Measurements from ENCODE around the gene RNF181. TPM values are rescaled to one million over a fixed set of nuclear protein-coding genes. Genes with fewer than 3 reads are reported as not detected.
A peak's percentile ranks its signal among the peaks of the same experiment; 100 is the strongest.

Gene RNF181
- total and polyA plus RNA-seq, 2 of the 13 experiments (the other 11 are each of a cell fraction or from before 2014, with no cell fraction given), result 224 to 578 TPM

GRCh38 chr2:85602476-85603234, 7.1 kb downstream of the RNF181 start, which contains the start of gene TMEM150A (continued):
- no peak for TF ChIP-seq HMGXB3 (CRISPR knock-in tag; IDR thresholded peaks at IDR 0.05; ENCODE audit: borderline replicate concordance)
- no peak for TF ChIP-seq TBP (CRISPR knock-in tag; IDR thresholded peaks at IDR 0.05)
- no peak for TF ChIP-seq TBX3 (IDR thresholded peaks at IDR 0.05; ENCODE audit: borderline replicate concordance)
- no peak; the same call in none of the 2 replicates for TF ChIP-seq LBX2 (CRISPR knock-in tag; IDR thresholded peaks at IDR 0.05; ENCODE audit: borderline replicate concordance)
- peak; percentile 96 for TF ChIP-seq SMAD1 (CRISPR knock-in tag; IDR thresholded peaks at IDR 0.05; ENCODE audit: borderline replicate concordance, low read depth)
- no peak for TF ChIP-seq ATF6 (CRISPR knock-in tag; conservative IDR thresholded peaks at IDR 0.05)
- no peak for TF ChIP-seq ZBTB40 (IDR thresholded peaks at IDR 0.05)
- TF ChIP-seq ZBTB40 (CRISPR knock-in tag; IDR thresholded peaks at IDR 0.05), result no peak
- TF ChIP-seq ZNF382 (CRISPR knock-in tag; IDR thresholded peaks at IDR 0.05; ENCODE audit: borderline replicate concordance), result no peak
- no peak for TF ChIP-seq JUND (CRISPR knock-in tag; IDR thresholded peaks at IDR 0.05)
- TF ChIP-seq DNMT3B (CRISPR knock-in tag; conservative IDR thresholded peaks at IDR 0.05), result no peak
- no peak for TF ChIP-seq JUNB (CRISPR knock-in tag; IDR thresholded peaks at IDR 0.05; ENCODE audit: borderline replicate concordance)
